ENCODE data around the gene SULT4A1. TPM values are rescaled to one million over a fixed set of nuclear protein-coding genes. Genes with fewer than 3 reads are reported as not detected.

Gene SULT4A1
- total and polyA plus RNA-seq, 10 of the 15 experiments (the other 5 are each of a cell fraction or from before 2014, with no cell fraction given), result not detected

DNA sequence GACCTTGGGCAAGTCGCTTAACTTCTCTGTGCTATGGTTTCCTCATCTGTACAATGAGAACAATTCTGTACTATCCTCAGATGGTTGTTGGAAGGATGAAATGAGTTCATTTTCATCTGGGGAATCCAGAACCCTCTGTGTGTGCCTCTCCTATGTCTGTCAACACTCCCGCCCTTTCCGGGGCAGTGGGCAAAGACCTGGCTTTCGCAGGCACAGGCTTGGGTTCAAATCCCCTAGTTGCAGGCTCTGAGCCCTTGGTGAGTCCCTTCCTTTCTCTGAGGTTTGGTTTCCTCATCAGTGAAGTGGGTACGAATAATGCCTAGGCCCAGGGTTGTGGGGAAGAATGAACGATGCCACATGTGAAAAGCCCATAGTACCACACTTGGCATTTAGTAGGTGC, 23.5 kb upstream of the SULT4A1 start (continued):
- TF ChIP-seq, protein P1, sequence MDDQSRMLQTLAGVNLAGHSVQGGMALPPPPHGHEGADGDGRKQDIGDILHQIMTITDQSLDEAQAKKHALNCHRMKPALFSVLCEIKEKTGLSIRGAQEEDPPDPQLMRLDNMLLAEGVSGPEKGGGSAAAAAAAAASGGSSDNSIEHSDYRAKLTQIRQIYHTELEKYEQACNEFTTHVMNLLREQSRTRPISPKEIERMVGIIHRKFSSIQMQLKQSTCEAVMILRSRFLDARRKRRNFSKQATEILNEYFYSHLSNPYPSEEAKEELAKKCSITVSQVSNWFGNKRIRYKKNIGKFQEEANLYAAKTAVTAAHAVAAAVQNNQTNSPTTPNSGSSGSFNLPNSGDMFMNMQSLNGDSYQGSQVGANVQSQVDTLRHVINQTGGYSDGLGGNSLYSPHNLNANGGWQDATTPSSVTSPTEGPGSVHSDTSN (IDR thresholded peaks at IDR 0.05; ENCODE audit: insufficient replicate concordance, low read depth, low read length), result no peak
- no peak for TF ChIP-seq SUPT20H (IDR thresholded peaks at IDR 0.05; ENCODE audit: borderline replicate concordance, control insufficient read depth, low read depth, low read length)
- TF ChIP-seq, protein P2, sequence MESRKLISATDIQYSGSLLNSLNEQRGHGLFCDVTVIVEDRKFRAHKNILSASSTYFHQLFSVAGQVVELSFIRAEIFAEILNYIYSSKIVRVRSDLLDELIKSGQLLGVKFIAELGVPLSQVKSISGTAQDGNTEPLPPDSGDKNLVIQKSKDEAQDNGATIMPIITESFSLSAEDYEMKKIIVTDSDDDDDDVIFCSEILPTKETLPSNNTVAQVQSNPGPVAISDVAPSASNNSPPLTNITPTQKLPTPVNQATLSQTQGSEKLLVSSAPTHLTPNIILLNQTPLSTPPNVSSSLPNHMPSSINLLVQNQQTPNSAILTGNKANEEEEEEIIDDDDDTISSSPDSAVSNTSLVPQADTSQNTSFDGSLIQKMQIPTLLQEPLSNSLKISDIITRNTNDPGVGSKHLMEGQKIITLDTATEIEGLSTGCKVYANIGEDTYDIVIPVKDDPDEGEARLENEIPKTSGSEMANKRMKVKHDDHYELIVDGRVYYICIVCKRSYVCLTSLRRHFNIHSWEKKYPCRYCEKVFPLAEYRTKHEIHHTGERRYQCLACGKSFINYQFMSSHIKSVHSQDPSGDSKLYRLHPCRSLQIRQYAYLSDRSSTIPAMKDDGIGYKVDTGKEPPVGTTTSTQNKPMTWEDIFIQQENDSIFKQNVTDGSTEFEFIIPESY (IDR thresholded peaks at IDR 0.05), result no peak

DNA sequence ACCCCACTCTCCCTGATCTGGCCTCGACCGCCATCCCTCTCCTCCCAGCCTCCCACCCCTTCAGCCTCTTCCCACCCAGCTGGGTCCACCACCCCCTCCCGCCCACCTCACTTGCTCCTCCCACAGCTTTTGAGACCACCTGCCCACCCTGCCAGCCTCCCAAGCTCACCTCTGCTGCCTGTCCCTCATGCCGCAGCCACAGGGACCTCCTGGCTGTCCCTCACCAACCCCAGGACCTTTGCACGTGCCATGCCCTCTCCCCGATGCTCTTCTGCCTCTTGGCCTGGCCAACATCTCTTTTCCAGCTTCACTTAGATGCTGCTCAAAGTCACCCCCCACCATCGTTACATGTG, 23.0 kb upstream of the SULT4A1 start:
- no peaks in the 10 kb centered on the region for H3K9me3 ChIP-seq (replicated peaks; ENCODE audit: control insufficient read depth, insufficient read depth, low read length)
- 70% methylated on average over 4 of the region's 7 CpGs for WGBS (ENCODE audit: insufficient coverage, insufficient replicate concordance, low lambda C conversion rate, missing lambda C conversion rate)
- peaks cover 9% of the 10 kb centered on the region for H3K4me1 ChIP-seq (ENCODE audit: control insufficient read depth, insufficient read depth, low read length)
- H2AFZ ChIP-seq (ENCODE audit: control insufficient read depth, low read depth, low read length), result no peak overlapping the region
- H4K20me1 ChIP-seq (ENCODE audit: control insufficient read depth, insufficient read depth), result no peaks in the 10 kb centered on the region; the same call in 1 of the 2 replicates
- no peak for DNase-seq (ENCODE audit: low read depth, low spot score)
- SMC1A ChIA-PET (ENCODE audit: uncharacterized antibody, unreplicated experiment), result interaction anchor here (0.7 kb wide), 1 partner anchor 157 kb away, joined by 3 read pairs; no protein-coding TSS in a partner anchor
- no peak overlapping the region for H3K4me3 ChIP-seq
- no peak for ATAC-seq
- H3K9ac ChIP-seq (ENCODE audit: control insufficient read depth, insufficient read depth, low read length), result no peak overlapping the region
- POLR2A ChIA-PET, result no interaction called here
- no TSS peak for BruUV-seq (replicated peaks)
- CTCF ChIA-PET, result interaction anchor here (0.9 to 1.6 kb wide), 14 partner anchors 9 to 612 kb away, joined by 3 to 7 read pairs (median 4); no protein-coding TSS in a partner anchor
- H3K36me3 ChIP-seq (ENCODE audit: control insufficient read depth in 2 of 2, insufficient read depth in 2 of 2, low read length in 1 of 2), result no peaks in the 10 kb centered on the region
- RAD21 ChIA-PET (ENCODE audit: unreplicated experiment), result interaction anchor here (1.1 to 1.3 kb wide), 2 partner anchors 137 to 201 kb away, joined by 3 to 4 read pairs; no protein-coding TSS in a partner anchor
- in situ Hi-C loops (cut with MboI) (no loop called here), intact Hi-C loops (cut with micrococcal nuclease; ENCODE audit: unreplicated experiment) (loop anchor here (2.0 to 10.0 kb wide), 2 partner anchors 140 to 496 kb away; no protein-coding TSS in a partner anchor)
- no peaks in the 10 kb centered on the region for H3K79me2 ChIP-seq (ENCODE audit: control insufficient read depth, insufficient read depth, low read length)
- no peak for FAIRE-seq
- no peak overlapping the region for H3K27ac ChIP-seq (ENCODE audit: control insufficient read depth, insufficient read depth)
- no peak overlapping the region for H3K4me2 ChIP-seq (ENCODE audit: control insufficient read depth, insufficient read depth)
- H3K27me3 ChIP-seq (replicated peaks in 1 of 2; ENCODE audit: control insufficient read depth in 2 of 2, insufficient read depth in 2 of 2, low read length in 1 of 2), result peaks cover 4 to 5% of the 10 kb centered on the region in 2 experiments
- TF ChIP-seq CEBPB (IDR thresholded peaks at IDR 0.05; ENCODE audit: borderline replicate concordance in 1 of 2, low read depth in 2 of 2, low read length in 2 of 2) (no peak), NR2C1 (IDR thresholded peaks at IDR 0.05) (no peak), TCF3 (IDR thresholded peaks at IDR 0.05; ENCODE audit: borderline replicate concordance, insufficient read depth, low read depth, low read length) (no peak), RAD51 (IDR thresholded peaks at IDR 0.05) (no peak), HCFC1 (IDR thresholded peaks at IDR 0.05; ENCODE audit: low read length) (no peak), KDM1A (IDR thresholded peaks at IDR 0.05; ENCODE audit: borderline replicate concordance) (no peak), CBX3 (IDR thresholded peaks at IDR 0.05; ENCODE audit: borderline replicate concordance, low read depth) (no peak), MEF2B (IDR thresholded peaks at IDR 0.05; ENCODE audit: partially characterized antibody, poor library complexity, severe bottlenecking) (no peak), RB1 (IDR thresholded peaks at IDR 0.05; ENCODE audit: borderline replicate concordance) (no peak), ZNF24 (IDR thresholded peaks at IDR 0.05) (no peak), MTA3 (IDR thresholded peaks at IDR 0.05; ENCODE audit: borderline replicate concordance, low read length) (no peak), POLR2AphosphoS5 (IDR thresholded peaks at IDR 0.05; ENCODE audit: low read length) (no peak), RCOR1 (conservative IDR thresholded peaks at IDR 0.05; ENCODE audit: low read depth, low read length) (no peak)
- TF ChIP-seq, protein P3, sequence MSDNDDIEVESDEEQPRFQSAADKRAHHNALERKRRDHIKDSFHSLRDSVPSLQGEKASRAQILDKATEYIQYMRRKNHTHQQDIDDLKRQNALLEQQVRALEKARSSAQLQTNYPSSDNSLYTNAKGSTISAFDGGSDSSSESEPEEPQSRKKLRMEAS (IDR thresholded peaks at IDR 0.05; ENCODE audit: low read depth, low read length), result no peak
- TF ChIP-seq, protein P4, sequence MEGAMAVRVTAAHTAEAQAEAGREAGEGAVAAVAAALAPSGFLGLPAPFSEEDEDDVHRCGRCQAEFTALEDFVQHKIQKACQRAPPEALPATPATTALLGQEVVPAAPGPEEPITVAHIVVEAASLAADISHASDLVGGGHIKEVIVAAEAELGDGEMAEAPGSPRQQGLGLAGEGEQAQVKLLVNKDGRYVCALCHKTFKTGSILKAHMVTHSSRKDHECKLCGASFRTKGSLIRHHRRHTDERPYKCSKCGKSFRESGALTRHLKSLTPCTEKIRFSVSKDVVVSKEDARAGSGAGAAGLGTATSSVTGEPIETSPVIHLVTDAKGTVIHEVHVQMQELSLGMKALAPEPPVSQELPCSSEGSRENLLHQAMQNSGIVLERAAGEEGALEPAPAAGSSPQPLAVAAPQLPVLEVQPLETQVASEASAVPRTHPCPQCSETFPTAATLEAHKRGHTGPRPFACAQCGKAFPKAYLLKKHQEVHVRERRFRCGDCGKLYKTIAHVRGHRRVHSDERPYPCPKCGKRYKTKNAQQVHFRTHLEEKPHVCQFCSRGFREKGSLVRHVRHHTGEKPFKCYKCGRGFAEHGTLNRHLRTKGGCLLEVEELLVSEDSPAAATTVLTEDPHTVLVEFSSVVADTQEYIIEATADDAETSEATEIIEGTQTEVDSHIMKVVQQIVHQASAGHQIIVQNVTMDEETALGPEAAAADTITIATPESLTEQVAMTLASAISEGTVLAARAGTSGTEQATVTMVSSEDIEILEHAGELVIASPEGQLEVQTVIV (IDR thresholded peaks at IDR 0.05; ENCODE audit: borderline replicate concordance, partially characterized antibody), result no peak

All from GM12878 (cell line).